Stimulated activated CD4-positive, alpha-beta T cell treated with anti-CD3 and anti-CD28 coated beads, Interleukin-1b, Interleukin-23, amount 100 ng/mL, for 48 hours (primary cell): ENCODE measurements around the gene IL12RB1.
A peak's percentile ranks its signal among the peaks of the same experiment; 100 is the strongest.

ENCODE experiments used
- DNase-seq: peaks from one replicate; pipeline ENCODE4 v3.0.0-alpha.2; 2020

Gene IL12RB1

GRCh38 chr19:18086590-18087138 is at the start of gene IL12RB1:
TSS of gene IL12RB1 (minus strand) at chr19:18086934. CDS start at chr19:18086823, 111 bp downstream.
- peak; percentile 69 for DNase-seq

DNA sequence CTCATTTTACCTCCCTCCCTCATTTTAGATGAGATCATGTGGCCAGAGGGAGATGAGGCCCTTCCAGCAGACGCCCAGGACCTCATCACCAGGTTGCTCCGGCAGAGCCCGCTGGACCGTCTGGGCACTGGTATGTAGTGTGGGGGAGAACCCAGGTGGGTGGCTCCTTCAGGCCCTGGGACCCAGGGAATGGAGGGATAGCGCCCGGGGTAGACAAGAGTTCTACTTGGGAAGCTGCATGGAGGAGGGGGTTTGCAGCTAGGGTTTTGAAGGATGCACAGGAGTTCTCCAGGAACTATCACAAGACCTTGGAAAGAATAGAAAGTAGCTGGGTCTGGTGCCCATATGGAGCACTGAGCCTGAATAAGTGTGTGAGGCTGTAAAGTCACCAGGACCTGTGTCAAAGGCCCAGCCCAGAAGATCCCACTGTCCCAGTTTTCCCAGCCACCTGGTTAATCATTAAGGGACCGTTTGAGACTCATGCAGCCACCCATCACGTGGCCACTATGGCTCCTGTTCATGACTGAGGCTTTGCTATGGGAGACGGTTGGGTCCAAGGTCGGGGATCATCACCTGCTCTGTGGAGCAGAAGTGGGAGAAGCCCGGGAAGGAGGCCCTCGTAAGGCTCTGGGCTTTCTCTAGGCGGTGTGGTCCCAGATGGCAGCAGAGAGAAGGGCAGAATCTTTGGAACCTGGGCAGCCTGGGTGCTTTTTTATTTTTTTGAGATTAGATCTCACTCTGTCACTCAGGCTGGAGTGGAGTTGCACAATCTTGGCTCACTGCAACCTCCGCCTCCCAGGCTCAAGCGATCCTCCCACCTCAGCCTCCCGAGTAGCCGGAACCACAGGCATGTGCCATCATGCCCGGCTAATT is 49.2 kb upstream of the IL12RB1 start:
- DNase-seq = no peak

GRCh38 chr19:18131841-18132596 is 45.3 kb upstream of the IL12RB1 start:
- no peak for DNase-seq

GRCh38 chr19:18130523-18131242 is 43.9 kb upstream of the IL12RB1 start:
- no peak for DNase-seq

DNA sequence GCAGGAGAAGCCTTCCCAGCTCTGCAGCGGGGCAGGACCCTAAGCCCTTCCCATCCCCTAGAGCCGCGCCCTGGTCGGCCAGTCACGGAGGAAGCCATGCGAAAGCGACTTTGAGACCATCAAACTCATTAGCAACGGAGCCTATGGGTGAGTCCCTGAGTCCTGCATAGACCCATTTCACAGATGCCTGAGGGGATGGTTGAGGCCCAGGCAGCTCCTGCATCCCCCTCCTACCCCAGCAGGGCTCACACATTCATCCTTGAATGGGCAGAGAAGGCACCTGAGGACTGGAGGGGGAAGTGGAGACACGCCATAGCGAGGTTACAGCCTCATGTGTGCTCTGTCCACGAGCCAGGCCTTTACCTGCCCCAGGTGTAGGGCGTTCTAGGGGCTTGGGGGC is 42.1 kb upstream of the IL12RB1 start:
- no peak for DNase-seq

DNA sequence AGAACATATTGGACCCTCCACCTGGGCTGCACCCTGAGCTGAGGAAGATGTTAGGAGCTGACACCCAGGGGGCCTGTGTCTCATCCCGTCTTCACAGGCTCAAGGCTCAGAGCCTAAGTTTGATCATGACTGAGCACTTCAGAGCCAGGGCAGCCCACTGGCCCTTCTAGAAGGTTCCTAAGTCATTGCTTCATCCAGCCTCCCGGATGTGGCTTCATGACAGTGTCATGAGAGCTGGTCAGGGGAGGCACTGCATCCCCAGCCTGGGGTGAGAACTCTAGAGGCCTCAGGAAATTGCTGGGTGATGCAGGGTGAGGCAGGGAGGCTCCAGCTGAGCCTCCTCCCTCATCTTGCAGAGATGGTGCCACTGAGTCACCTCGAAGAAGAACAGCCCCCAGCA is 41.3 kb upstream of the IL12RB1 start:
- no peak for DNase-seq

DNA sequence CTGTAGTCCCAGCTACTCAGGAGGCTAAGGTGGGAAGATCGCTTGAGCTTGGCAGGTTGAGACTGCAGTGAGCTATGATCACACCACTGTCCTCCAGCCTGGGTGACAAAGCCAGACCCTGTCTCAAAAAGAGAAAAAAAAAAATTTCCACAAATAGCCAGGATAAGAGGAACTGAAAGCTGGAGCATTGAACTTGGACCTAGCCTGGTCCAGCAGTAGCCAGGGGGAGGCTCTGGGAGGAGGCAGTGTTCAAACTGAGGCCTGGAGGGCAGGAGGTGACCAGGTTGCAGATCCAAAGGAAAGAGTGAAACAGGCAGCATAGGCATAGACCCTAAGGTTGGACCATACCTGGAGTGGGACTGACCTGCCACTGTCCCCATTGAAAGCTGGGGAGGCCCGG is 39.4 kb upstream of the IL12RB1 start:
- DNase-seq = no peak

DNA sequence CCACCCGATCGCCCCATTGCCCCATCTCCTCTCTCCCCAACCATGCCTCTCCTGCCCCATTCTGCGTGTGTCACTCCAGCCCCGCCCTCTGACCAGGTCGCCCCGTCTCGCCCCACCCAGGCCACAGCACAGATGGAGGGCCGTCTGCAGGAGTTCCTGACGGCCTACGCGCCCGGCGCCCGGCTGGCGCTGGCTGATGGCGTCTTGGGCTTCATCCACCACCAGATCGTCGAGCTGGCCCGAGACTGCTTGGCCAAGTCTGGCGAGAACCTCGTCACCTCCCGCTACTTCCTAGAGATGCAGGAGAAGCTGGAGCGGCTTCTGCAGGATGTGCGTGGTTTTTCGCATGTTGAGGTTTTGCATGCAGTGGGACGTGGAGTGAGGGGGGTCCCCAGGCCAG is 37.1 kb upstream of the IL12RB1 start:
- DNase-seq = no peak

DNA sequence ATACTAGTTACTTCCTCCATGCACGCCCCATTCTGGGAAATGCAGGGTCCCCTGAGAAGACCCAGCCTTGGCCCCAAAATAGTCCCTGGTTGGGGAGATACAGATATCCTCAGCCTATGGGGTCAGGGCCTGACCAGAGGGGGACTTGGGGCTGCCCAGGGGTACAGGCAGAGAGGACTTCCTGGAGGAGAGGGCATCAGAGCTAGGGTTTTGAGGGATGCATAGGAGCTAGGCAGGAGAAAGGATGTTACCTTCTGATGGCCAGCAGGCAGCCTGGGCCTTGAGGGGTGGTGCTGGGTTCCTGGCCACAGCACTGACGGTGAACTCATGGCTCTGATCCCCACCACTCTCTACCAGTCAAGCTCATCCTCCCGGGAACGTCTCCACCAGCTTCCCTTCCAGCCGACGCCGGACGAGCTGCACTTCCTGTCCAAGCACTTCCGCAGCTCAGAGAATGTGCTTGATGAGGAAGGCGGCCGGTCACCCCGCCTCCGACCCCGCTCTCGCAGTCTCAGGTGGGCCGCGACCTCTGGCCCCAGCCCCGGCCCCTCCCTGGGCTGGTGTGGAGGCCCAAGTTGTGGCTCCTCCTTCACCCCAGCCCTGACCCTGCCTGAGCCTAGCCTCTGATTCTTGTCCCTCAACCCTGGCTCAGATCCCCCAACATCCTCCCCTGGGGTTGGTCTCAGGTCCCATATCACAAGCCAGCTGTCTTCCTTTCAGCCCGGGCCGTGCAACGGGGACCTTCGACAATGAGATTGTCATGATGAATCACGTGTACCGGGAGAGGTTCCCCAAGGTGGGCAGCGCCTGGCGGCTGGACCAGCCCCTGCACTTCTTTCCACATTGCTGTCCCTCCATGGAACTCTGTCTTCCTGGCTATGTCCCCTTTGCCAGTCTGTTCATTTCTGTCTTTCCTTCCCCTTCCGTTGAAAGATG is 36.4 kb upstream of the IL12RB1 start:
- no peak for DNase-seq

- no peak for DNase-seq
Observed at GRCh38 chr19:18122424-18122823, 35.7 kb upstream of the IL12RB1 start.

DNA sequence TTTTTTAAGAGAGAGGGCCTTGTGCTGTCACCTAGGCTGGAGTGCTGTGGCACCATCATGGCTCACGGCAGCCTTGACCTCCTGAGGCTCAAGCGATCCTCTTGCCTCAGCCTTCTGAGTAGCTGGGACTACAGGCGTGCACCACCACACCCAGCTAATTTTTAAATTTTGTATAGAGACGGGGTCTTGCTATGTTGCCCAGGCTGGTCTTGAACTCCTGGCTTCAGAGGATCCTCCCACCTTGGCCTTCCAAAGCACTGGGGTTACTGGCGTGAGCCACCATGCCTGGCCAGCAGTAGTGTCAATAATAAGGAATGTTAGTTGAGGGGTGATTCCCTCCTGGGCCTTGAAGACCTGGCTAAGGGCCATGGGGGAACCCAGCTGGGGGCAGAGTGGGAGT is 34.4 kb upstream of the IL12RB1 start:
- no peak for DNase-seq

- no peak for DNase-seq
Observed at GRCh38 chr19:18120127-18120526, 33.4 kb upstream of the IL12RB1 start.

DNA sequence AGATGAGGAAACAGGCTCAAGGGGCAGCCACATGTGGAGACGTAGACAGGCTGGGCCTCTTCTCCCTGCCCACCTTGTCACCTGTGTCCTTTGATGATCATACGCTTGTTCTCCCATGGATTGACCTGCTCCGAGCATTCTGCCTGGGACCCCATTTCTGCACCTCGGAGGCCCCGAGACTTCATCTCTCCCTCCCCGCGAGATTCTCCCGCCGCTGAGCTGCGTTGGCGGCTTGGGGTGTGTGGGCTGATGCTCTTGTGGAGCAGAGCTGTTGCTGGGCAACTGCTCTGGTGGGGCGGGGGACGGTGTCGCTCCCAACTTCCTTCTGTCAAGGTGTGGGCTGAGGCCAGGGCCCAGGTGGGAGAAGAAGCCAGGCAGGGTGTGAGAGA is 33.0 kb upstream of the IL12RB1 start:
- DNase-seq = peak; percentile 47

DNA sequence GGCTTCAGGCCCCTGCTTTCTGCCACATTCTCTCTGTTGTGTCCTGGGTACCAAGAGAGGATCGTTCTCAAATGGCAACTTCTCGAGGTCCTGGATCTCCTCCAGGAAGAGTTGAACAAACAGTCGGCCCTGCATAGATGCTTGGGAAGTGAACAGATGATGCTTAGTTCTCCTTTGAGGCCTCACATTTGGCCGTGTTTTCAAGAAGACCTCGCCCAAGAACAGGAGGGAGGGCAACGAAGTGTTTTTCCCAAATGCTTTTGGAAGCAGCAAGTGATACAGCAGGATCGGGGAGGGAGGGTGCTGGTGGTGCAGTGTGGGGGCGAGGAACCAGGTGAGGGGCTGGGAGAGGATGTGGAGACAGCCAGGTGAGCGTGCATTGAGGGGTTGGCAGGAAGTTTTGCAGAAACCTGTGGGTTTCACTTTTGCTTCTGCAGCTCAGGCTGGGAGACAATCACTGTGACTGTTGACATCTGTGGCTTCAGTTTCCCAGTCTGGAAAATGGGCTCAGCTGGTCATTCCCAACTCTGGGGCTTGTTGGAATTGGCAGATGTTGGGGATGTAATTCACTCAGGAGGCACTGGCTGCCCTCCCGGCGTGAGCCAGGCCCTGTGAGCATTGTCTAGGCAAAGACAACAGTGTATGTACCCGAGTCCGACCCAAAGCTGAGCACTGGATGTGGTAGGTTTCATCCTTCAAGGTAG is 32.4 kb upstream of the IL12RB1 start:
- DNase-seq = no peak

DNA sequence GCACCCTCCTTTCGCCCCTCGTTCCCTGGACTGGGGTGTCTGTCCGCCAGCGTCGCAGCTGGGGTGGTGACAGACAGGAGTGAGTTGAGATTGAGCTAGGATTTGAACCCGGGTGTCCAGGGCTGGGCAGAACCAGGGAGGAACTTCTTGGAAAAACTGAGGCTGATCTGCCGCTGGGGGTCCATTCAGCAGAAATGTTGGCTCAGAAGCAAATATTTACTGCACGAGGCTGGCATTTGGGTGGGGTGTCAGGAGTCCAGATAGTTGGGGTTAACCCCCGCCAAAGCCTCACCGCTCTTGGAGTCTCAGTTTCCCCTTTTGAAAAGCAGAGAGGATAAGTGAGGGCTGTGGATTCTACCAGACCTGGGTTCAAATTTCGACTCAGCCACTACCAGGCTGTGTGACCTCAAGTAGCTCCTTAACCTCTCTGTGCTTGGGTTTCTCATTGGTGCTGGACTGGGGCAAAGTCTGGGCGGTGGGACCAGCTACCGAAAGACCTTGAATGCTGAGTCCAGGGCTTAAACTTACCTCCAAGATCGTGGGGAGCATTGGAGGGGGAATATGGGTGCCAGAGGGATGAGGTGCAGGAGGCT is 31.8 kb upstream of the IL12RB1 start:
- DNase-seq = no peak

DNA sequence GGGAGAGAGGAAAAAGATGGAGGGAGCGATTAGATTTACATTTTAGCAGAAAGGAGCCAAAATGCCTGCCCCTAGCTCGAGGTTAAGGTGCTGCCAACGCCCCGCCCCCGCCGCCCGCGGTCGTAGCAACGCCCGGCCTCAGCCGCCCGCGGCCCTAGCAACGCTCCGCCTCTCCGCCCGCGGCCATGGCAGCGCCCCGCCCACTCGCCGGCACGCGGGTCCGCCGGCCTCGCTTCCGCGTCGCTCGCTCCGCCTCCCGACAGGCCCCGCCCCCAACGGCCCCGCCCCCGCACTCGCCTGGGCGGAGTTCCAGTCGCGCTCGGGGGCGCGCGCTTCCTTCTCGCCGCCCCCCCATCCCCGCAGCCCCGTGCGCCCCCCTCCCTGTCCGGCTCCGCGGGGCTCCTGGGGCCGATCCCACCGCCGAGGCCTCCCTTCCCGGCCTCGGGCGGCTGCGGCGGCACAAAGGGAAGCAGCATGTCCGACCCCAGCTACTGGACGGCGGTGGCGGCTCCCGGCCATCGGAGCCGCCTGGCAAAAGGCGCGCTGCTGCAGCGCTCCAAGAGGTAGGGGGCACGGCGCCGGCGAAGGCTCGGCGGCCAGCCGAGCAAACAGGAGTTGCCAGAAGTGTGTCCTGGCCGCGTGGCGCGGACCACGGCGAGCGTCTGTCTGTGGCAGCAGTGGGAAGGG is 31.1 kb upstream of the IL12RB1 start:
- DNase-seq = peak; percentile 92

GRCh38 chr19:18117364-18117691 is 30.6 kb upstream of the IL12RB1 start:
- no peak for DNase-seq

DNA sequence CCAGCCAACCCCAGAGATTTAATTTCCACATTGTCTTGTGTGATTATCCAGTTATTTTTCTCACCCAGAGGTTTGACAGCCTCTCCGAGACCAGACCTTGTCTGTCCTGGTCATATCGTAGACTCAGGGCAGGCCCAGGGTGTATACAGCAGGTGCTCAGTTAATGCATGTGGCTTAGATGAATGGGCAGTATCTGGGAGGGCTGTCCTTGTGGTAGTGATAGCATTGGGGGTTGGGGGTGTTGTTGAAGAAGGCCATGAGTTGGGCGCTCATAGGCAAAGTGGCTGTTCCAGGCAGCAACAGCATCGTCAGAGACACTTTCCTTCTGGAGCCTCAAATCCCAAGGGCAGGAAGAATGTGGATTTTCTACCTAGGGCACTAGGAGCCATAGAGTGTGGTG is 27.7 kb upstream of the IL12RB1 start:
- DNase-seq = no peak

DNA sequence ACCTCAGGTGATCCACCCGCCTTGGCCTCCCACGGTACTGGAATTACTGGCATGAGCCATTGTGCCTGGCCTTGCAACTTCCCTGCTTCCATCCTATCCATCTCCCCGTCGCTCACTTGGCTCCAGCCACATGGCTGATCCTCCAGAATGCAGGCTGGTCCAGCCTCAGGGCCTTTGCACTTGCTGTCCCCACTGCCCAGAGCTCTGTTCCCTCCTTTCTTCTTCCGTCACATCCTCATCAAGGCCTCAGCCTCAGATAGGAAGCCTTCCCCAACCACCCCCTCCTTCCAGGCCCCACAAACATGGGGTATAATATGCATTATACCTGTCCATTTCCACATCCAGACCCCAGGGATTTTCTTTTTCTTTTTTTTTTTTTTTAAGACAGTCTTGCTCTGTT is 27.1 kb upstream of the IL12RB1 start:
- DNase-seq = no peak

DNA sequence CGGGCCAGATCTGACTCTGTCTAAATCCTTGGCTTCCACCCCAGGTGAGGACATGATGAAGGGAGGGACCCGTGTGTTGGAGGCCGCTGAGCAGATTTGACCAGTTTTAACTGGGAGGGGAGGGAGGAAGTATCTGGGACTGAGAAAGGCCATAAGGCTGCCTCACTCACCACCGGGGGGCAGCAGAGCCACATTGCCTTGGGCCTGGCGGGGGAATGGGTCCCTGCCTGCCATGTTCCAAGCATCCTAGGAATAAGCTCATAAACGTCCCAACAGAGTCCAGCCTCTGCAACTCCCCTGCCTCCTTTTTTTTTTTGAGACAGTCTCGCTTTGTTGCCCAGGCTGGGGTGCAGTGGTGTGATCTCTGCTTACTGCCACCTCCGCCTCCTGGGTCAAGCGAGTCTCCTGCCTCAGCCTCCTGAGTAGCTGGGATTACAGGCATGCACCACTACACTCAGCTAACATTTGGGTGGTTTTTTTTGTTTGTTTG is 26.3 kb upstream of the IL12RB1 start:
- peak; percentile 73 for DNase-seq
